GM18873 (cell line): ENCODE results near the gene IL19.
"Not testable (repeated sequence)": the region's sequence is repeated elsewhere in the genome, so short reads cannot be mapped to it uniquely, and the experiment has no call there.

Experiments used
- ATAC-seq: cut with Tn5 transposase; IDR thresholded peaks from one replicate; pipeline ENCODE4 v1.9.1; 2021; ENCODE audit warnings: mild to moderate bottlenecking, moderate library complexity, moderate number of reproducible peaks; ENCODE audit not compliant: unreplicated experiment, low FRiP score

IL19 gene

DNA sequence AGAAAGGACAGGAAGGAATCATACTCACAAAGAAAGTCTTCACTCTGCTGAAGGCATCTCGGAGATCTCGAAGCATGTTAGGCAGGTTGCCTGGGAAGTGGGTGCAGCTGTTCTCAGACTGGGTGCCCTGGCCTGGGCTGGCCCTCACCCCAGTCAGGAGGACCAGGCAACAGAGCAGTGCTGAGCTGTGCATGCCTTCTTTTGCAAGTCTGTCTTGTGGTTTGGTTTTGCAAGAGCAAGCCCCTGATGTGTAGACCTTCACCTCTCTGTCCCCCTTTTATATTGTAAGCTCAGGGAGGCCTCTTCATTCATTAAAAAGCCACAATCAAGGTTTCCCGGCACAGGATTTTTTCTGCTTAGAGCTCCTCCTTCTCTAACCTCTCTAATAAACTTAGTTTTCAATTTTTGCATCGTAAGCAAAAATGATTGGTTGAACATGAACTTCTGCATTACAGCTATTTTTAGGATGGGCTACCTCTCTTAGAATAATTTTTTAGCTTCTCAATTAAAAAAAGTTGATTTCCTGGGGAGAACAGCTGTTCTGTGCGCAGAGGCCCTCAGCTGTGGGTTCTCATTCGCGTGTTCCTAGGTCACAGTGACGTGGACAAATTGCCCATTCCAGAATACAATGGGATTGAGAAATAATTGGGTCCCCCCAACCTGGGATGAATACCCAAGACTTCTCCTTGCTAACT is 1.8 kb downstream of the IL19 start, which contains the start of gene IL10:
IL10 (minus strand) TSS at position 252 of the 695 bp plus-strand sequence; CDS start at position 193, 59 bp downstream.
- no peak for ATAC-seq

DNA sequence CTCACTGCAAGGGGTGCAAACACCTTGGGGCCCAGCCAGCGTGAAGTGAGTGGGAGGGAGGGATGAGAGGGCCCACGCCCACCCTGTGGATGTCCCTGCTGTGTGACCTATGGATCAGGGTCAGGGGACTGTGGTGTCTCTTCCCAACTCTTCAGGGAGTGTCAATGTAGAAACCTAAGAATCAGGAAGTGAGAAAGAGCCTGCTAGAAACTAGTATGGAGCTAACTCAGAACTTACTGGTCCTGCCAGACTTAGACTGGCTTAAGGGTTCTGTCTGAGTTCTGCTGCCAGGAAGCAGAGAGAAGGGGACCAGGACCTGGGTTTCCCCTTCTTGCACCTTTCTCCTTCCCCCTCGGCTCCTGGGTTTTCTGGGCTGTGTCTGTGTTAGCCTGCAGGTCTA is 3.5 kb downstream of the IL19 start:
- ATAC-seq: no peak

- ATAC-seq: no peak
Observed at GRCh38 chr1:206776229-206776628, 5.7 kb downstream of the IL19 start.

DNA sequence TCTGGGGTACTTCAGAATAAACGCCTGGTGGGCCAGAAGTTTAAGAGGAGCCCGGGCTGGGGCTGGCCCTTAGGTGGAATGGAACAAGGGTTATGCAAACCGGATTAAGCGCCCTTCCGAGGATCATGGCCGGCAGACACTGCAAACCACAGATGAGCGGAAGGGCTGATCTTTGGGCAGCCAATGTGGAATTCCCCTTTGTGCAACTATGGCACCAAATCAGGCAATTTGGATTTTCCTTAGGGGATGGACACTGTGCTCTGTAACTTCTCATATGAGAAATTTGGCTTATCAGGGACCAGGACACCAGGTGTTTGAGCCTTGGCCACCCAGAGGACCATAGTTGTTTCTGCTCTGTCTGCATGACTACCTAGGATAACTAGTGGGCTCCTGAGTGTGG is 7.5 kb downstream of the IL19 start:
- ATAC-seq: no peak

DNA sequence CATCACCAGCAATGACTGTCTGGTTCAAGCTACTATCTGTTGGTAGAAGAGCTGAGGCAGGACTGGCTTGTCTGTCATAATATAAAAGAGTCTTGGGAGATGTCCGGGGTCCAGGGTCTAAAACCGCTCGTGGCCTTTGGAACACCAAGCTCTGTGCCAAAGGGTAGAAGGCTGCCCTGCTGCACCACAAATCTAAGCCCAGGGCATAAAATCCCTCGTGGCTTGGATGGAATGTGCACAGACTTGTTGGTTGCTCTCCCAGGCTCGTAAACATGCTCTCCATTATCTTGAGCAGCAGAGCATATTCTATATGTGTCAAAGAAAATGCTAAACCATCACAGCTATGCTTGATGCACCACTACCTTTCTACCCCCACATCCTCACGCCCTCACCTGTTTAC is 8.3 kb downstream of the IL19 start:
- ATAC-seq: not testable (repeated sequence)

DNA sequence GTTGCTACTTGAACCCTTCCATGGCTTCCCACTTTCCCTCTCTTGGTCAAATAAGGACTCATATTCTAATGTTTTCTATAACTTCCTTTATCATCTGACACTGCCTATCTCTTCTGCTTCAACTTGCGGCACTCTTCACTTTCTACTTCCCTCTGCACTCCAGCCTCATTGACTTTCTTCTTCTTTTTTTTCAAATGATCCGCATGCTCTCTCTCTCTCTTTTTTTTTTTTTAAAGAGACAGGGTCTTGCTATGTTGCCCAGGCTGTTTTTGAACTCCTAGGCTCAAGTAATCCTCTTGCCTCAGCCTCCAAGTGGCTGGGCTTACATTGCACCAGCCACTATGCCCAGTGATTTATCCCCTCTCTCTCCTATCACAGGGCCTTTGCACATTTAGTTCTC is 9.1 kb downstream of the IL19 start:
- no peak for ATAC-seq

DNA sequence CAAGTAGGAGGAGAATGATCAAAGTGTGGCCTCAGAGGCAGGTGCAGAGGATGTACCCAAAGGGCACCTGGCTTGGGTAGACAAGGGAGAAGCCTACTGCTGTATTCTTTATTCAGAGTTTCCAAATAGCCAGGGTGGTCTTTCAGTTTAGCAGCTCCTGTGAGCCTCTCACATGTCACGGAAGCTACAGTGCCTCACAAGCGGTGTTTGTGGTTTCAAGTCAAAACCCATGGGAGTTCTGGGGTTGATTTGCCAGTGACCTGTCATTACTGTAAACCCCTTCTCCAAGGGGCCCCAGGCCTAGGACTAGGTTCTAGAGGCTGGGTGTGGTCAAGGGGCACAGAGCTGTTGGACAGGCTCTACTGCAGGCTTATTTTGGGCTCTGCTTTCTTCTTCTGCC is 11.9 kb downstream of the IL19 start:
- ATAC-seq: peak; percentile 56

GRCh38 chr1:206783506-206783905 is 12.9 kb downstream of the IL19 start:
- ATAC-seq: no peak

DNA sequence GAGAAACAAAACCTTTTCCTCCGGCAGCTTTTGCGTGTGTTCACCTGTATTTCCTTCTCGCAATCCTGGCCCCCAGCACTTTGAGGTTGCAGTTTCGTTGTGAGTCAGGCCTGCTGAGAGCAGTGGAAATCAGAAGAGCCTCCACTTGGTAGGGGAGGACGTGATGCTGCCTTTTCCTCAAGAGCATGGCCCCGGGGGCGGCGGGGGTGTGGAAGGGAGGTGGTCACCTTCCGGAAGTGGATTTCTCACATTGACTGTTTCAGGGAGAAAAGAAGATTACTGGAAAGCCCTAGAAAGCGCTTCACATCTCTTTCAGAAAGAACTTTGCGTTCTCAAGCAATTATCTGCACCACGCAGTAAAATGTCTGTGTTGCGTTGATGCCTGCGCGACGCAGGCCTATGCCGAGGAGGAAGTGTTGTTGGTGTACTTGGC is 13.9 kb downstream of the IL19 start:
- ATAC-seq: peak; percentile 49

GRCh38 chr1:206785182-206785765 is 14.7 kb downstream of the IL19 start:
- no peak for ATAC-seq

DNA sequence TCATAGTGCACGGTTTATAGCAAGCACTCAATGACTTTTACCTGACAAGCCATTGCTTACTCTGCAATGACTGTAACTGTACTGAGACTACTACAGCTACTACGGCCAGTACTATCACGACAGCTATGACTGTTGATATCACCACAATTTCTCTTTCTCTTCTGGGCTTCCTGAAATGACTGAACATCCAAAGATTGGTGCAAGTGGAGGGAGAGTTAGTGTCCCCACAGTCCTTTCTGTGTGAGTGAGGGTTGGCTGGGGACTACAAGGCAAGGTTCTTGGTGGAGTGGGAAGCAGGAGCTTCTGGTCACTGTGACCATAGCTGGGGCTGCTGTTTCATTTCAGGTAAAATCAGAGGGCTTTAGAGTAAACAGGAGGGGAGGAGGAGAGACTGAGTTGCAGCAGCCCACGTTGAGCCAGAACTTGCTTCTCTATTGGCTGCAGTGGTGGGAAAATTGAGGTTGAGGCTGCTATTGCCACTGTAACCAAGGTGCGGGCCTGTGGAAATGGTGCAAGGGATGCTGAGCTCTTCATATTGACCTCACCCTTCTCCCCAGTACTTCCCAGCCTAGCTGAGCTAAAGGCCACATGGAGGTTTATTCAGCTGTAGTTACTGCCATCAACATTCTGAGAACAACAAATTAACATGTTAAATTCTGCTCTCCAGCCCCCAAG is 15.8 kb downstream of the IL19 start:
- ATAC-seq: no peak

DNA sequence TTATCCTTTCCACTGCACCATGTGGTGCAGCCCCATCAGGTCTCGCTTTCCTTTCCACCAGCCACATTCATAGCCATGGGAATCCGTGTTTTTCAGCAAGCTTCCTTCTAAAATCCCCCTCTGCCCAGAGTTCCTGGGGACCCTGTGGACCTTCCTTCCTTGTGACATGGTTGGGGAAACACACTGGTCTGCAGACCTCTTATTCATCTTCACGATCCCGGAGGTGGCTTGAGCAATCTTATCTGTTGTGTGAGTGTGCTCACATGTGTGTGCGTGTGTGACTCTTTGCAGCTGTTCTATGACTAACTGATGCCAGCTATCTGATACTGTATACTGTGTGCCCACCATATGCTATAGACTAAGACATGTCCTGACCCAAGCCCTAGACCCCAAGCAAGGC is 17.3 kb downstream of the IL19 start:
- no peak for ATAC-seq

DNA sequence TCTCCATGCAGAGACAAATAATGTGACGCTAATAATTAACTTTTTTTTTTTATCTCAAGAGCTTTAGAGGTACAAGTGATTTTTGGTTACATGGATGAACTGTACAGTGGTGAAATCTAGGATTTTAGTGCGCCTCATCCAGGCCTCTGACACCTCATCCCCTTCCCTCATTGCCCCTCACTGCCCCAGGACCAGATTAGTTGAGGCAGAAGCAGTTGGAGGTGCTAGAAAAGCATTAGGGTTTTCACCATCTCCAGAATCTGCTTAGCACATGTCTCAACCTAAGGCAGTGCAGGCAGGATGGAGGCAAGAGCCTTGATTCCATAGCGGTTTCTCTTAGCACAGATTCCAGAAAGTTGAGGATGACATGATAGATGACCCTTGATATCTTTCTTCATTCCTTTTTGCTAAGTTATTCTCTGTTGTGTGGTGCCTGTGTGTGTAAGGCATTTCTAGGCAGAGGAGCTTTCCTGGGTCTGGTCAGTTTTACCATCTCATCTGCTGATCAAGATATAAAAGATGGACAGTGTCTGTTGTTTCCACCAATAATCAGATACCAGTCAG is 18.0 kb downstream of the IL19 start:
- no peak for ATAC-seq

GRCh38 chr1:206790502-206791250 is 20.1 kb downstream of the IL19 start:
- peak; percentile 33 for ATAC-seq

DNA sequence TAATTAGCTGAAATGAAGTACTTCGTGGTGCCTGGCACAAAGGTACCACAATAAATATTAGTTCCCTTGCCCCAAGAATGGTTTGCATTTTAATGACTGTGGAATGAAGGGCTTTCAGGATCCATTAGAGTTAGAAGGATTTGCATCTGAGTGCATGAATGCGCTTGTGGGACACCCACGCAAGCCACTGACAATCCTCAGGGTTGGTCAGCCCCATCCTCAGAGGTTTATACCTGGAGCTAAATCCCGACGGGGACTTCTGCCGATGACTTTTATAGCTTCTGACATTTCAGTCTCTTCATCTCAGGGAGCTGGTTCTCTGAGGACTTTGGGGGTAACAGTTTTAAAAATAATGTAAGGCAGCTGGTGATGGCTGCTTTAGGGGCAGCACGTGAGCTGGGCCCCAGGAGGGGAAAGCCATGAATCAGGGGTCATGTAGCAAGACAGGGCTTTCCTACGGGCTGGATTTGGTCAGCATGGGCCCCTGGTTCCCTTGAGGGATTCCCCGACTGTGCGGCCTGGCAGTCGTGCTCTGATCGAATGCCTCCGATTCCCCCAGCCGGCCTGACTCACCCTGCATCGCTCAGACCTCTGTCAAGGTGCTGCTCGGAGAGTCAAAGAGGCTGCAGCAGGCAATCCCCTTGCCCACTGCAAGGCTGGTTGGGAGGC is 22.5 kb downstream of the IL19 start:
- no peak for ATAC-seq

DNA sequence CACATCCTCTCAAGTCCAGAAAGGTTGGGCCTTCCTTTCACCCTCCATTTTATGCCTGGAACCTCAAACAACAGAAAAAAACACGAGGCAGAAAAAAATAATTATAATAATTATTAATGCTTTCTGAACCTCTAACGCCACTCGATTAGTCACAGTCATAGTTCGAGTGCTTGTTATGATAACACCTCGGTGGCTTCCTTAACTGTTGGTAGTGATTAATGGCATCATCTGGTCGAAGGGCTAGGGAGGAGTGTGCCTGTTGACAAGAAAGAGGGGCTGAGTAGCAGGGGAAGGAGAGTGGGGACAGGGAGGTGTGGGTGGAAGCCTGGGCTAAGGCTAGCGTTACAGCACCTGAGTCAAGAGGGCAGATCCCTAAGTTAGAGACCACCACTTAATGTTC is 23.0 kb downstream of the IL19 start:
- no peak for ATAC-seq

- no peak for ATAC-seq
Observed at GRCh38 chr1:206794294-206794908, 23.8 kb downstream of the IL19 start.

DNA sequence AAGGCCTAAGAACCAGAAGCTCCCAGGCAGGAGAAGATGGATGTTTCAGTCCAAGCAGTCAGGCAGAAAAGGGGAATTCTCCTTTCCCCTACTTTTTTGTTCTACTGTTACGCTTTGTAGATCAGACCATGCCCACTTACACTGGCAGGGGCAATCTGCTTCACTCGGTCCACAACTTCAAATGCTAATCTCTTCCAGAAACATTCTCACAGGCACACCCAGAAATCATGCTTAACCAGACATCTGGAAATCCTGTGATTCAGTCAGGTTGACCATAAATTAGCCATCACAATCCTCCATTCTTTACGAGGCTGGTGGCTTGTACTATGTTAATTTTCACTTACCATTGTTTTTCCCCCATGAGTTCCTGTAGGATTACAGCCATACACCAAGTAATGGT is 25.5 kb downstream of the IL19 start:
- no peak for ATAC-seq

DNA sequence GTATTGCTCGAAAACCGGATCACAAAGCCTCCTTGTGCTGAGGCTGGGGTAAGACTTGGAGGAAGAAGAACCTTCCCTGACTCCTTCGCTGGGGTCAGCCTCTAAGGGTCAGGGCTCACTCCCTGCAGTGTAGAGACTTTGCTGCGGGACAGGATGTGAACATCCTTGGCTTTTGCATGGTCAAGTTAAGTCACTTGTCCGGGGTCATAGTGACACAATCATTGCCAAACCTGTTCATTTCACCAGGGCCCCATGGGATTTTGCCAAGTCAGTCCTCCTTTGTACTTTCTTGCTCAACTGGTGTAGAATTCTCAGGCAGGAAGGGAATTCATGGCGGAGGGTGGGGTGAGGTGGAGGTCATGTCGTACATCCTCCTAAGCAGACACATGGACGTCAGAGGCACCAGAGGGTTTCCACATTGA is 26.4 kb downstream of the IL19 start:
- no peak for ATAC-seq
